ENCODE results near the gene BLOC1S6.

BLOC1S6 gene, protein sequence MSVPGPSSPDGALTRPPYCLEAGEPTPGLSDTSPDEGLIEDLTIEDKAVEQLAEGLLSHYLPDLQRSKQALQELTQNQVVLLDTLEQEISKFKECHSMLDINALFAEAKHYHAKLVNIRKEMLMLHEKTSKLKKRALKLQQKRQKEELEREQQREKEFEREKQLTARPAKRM

DNA sequence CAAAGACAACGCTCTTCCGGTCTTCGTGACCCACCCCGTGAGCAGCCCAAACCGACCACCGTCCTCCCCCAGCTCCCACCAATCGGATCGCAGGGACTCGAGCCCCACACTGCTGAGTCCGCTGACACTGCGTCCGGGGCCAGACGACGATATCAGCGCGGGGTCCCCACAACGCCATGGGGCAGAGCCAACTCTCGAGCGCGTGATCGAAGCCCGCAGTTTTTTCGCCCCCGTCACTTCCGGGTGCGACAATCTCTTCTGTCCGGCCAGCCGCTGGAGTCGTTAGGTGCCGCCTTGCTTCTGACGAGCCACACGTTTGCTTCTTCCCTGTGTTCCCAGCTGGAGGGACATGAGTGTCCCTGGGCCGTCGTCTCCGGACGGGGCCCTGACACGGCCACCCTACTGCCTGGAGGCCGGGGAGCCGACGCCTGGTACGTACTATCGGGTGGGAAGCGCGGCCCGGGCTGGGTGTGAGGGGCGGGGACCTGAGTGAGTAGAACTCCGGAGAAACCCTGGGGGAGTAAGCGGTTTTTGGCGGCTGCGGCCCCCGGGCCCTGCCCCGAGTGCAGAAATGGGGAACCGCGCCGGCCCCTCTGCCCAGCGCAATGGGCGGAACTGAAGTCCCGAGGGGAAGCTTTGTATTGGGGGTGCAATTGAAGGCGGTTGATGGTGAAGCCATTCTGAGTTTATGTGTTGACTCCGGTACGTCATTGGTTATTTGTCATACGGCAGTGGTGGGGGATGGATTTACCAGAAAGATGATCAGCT lies at the start of gene BLOC1S6:
BLOC1S6 (plus strand) TSS at position 285 of the 768 bp plus-strand sequence; CDS start at position 350, 65 bp downstream.
- DNase-seq = peak; percentile 73 to 78 (median 78)

DNA sequence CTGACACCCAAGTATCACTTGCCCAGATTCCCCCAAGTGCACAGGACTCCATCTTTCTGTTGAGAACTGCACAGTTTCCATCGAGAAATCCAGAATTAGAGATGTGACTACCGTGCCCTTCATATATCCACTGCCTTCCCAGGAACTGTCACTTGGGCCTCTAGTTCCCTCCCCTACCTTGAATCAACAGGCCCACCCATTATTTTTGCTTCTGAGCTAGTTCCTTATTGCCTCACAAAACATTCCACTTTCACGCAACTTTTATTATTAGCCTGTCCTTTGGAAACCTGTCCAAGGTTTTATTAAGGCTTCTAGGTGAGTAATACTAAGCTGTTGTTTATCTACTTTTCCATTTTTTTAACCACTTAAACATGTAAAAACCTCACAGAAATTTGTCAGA lies 47.5 kb upstream of the BLOC1S6 start:
- no peak for DNase-seq

DNA sequence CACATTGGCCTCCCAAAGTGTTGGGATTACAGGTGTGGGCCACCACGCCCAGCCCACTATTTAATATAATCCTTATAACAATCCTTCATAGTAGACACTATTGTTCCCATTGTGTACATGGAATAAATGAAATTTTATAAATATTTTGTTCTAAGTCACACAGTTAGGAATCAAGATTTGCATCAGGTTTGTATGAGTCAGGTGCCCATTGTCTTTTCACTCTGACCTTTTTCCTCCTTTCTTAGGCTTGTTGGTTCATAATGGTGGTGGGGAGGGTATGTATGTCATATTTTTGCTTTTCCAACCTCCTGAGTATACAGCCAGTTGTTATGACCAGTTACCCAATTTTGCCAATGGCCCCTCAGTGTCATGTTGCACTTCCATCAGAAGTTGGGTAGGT lies 46.6 kb upstream of the BLOC1S6 start:
- DNase-seq = no peak

DNA sequence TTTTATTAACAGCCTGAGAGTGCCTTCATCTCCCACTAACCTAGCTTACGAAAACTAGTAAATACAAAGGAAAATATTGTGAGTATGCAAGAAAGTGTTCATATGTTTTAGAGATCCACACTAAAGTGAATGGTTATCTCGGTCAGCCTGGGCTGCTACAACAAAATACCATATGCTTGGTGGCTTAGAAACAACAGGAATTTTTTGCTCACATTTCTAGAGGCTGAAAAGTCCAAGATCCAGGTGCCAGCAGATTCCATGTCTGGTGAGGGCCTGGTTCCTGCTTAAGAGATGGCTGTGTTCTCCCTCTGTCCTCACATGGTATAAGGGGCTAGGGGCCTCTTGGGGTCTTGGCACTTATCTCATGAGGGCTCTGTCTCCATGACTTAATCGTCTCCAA lies 44.1 kb upstream of the BLOC1S6 start:
- no peak for DNase-seq

DNA sequence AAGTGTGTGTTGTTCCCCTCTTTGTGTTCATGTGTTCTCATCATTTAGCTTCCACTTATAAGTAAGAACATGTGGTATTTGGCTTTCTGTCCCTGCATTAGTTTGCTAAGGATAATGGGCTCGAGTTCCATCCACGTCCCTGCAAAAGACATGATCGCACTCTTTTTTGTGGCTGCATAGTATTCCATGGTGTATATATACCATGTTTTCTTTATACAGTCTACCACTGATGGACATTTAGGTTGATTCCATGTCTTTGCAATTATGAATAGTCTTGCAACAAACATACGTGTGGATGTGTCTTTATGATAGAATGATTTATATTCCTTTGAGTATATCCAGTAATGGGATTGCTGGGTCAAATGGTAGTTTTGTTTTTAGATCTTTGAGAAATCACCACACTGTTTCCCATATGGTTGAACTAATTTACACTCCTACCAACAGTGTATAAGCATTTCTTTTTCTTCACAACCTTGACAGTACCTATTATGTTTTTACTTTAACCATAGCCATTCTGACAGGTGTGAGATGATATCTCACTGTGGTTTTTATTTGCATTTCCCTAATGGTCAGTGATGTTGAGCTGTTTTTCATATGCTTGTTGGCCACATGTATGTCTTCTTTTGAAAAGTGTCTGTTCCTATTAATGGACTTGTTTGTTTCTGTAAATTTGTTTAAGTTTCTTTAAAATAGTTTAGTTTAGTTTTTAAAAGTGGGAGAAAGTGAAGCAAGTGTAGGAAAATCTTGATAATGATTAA lies 42.7 kb upstream of the BLOC1S6 start:
- no peak for DNase-seq

DNA sequence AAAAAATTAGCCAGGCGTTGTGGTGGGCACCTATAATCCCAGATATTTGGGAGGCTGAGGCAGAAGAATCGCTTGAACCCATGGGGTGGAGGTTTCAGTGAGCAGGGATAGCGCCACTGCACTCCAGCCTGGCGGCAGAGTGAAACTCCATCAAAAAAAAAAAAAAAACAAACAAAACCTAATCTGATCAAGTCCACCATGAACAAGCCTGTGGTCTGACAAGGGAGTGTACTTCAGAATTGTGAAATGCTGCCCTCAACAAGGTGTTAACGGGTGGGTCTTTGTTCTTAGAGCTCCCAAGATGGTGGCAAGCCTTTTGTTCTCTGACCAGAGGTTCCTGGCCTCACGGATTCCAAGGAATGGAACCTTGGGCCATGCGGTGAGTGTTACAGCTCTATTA lies 40.4 kb upstream of the BLOC1S6 start:
- DNase-seq = no peak

DNA sequence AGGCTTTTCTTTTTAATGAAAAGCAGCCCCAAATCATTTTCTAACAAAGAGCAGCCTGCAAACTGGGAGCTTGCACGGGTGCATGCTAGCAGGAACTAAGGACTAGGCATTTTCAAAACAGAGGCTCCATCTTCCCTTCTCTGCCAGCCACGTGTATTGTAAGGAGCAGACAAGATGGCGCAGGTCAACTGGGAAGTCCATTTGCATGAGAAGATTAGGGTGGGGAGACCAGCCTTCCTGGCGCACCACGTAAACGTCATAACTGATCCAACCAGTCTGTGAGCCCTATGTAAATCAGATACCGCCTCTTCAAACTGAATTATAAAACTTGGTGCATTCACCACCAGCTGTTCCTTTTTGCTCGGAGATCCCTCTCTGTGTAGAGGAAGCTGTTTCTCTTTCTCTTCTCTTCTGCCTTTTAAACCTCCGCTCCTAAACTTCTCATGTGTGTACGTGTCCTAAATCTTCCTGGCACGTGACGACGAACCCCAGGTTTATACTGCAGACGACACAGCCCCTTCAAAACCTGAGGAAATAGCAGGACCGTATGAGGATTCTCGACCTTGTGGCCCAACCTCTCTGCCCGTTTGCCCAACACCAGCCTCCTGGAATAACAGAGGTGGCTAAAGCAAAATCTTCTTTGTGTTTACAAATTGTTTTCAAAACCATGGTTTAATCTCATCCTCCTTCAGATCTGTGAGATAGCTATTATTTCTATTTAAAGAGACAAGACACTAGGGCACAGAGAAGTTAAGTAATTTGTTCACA lies 38.2 kb upstream of the BLOC1S6 start:
- no peak for DNase-seq

DNA sequence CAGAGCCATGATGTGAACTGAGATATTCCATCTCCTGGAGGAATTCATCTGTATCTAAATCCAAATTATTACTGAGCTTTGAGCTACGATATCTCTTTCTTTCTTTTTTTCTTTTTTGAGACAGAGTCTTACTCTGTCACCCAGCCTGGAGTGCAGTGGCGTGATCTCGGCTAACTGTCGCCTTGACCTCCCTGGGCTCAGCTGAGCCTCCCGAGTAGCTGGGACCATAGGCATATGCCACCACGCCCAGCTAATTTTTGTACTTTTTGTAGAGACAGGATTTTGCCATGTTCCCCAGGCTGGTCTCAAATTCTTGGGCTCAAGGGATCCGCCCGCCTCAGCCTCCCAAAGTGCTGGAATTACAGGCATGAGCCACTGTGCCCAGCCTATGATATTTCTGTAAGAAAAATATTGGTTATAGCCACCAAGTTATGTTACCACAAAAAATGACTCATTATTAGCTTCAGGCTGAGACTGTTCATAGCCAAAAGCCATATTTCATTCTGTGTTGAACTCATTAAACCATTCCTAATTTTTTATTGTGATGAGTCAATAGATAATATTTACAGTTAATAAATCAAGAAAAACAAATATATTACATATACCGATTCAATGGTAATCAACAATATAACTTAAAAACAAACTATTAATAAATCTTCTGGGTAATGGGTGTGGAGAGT lies 37.5 kb upstream of the BLOC1S6 start:
- no peak for DNase-seq

DNA sequence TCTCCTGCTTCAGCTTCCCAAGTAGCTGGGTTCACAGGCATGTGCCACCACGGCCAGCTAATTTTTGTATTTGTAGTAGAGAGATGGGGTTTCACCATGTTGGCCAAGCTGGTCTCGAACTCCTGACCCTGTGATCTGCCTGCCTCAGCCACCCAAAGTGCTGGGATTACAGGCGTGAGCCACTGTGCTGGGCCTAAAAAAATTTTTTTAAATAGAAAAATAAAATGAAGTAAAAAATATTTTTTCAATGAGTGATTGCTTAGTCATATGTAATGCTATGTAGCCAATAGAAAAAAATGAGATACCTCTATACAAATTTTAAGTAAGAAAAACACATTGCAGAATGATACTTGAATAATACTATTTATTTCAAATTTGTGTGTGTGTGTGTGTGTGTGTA lies 36.7 kb upstream of the BLOC1S6 start:
- DNase-seq = no peak

DNA sequence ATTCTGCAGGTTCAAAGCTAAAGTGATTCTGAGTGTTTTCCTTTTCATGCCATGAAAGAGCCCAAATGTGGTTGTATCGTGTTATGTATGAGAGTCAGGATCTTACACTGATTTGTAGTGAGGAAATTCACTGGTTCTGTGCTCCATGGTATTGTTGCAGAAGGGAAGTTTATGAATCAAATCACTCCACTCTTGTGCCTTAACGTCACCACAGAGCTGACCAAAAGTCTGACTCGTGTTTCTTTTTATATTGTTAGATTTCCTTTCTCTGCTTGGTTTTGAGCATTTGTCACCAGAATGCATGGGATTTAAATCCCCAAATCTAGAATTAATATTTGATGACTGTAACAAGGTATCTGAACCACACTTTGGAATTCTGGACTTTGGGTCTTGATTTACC lies 35.5 kb upstream of the BLOC1S6 start:
- DNase-seq = no peak

DNA sequence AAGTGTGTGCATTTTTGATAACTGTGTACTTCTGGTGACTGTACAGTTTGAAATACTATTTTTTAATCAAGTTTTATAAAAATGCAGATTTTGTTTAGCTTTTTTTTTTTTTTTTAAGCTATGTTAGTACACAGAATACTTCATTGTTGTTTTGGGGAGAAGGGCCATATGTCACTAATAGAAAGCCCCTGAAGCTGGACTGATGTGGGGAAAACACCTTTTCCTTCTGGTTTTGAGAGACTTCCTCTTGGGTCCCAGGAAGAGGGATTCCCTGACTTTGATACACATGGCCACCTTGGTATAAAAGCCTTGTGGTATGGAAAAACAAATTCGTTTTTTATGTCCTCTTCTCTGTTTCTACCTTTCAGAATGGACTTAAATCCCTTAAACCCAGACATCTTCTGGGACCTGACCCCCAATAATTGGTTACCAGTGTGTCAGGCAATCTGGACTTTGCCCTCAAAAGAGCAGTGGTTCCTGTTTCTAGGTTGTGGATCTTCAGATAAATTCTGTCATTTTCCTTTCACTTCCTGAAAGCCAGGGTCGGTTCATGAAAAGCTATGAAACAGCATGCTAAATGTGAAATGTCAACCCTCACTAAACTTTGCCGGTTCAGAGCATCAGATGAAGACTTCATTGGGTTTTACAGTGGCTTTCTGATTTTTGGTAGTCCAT lies 31.1 kb upstream of the BLOC1S6 start:
- no peak for DNase-seq

DNA sequence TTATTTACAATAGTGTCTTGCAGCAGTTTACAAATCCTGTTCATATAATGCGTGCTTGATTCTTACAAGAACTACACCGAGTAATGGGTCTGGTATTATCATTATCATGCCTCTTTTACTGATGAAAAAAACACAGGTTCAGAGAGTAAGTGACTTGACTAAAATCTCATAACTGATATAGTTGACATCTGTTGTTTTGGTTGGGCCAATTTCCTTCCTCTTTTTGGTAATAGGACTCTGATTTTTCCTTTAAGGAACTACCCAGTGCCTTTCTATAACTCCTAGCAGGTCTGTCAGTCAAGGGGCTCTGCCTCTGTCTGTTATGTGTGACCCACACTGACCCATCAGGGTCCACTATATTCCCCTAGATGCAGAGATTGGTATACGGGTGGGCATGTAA lies 14.6 kb upstream of the BLOC1S6 start:
- no peak for DNase-seq

DNA sequence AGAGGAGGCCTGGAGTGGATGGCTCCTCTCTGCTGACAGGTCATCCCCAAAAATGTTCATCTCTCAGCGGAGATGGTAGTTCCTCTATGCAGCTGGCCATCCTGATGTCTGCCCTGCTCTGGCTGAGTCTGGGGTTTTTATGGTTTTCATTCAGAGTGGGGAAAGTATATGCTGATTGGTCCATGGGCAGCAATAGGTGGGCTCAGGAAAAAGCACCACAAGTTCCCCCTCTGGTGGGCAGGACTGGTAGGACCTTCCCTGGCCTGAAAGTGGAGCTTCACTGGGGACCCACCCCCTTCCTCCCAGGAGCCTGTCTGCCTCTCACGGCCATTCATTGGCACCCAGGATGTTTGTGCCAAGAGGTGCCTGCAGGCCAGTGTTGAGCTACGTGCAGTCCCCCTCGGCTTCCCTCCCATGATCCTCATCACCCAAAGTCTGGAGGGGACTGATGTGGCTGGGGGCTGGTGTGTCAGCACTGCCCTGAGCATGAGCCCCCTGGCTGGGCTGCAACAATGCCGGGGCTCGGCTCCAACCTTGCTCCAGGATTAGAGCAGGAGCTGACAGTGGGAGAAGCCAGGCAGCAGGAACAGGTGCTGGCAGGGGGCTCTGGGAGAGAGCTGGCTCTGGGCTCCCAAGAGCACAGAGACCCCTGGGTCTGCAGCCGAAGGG lies 13.1 kb upstream of the BLOC1S6 start:
- no peak for DNase-seq

DNA sequence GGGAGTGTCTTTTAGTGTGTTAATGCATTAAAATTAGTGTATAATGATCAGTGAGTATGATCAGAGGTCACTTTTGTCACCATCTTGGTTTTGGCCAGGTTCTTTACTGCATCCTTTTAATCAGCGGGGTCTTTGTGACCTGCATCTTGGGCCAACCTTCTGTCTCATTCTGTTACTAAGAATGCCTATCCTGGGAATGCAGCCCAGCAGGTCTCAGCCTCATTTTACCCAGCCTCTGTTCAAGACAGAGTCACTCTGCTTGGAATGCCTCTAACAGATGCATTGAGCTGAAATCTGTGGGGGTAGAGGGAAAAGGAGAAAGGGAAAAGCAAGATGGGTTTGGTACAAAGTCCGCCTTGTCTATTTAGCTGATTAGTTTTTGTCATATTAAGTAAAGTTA lies 5.3 kb upstream of the BLOC1S6 start:
- no peak for DNase-seq

DNA sequence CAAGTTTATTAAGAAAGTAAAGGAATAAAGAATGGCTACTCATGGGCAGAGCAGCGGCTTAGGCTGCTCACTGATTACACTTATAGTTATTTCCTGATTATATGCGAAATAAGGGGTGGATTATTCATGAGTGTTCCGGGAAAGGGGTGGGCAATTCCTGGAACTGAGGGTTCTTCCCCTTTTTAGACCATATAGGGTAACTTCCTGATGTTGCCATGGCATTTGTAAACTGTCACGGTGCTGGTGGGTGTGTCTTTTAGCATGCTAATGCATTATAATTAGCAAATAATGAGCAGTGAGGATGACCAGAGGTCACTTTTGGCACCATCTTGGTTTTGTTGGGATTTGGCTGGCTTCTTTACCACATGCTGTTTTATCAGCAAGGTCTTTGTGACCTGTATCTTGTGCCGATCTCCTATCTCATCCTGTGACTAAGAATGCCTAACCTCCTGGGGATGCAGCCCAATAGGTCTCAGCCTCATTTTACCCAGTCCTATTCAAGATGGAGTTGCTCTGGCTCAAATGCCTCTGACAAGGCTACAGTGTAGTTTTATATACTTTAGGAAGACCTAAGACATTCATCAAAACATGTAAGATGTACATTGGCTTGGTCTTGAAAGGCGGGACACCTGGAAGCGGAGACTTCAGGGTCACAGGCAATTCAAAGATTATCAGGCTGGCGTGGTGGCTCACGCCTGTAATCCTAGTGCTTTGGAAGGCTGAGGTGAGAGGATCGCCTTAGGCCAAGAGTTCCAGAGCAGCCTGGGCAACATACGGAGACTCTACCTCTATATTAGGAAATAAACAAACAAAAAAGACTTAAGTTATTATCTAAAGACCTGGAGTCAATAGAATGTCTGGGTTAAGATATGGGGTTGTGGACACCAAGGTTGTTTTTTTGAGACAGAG lies 3.2 kb upstream of the BLOC1S6 start:
- no peak for DNase-seq

DNA sequence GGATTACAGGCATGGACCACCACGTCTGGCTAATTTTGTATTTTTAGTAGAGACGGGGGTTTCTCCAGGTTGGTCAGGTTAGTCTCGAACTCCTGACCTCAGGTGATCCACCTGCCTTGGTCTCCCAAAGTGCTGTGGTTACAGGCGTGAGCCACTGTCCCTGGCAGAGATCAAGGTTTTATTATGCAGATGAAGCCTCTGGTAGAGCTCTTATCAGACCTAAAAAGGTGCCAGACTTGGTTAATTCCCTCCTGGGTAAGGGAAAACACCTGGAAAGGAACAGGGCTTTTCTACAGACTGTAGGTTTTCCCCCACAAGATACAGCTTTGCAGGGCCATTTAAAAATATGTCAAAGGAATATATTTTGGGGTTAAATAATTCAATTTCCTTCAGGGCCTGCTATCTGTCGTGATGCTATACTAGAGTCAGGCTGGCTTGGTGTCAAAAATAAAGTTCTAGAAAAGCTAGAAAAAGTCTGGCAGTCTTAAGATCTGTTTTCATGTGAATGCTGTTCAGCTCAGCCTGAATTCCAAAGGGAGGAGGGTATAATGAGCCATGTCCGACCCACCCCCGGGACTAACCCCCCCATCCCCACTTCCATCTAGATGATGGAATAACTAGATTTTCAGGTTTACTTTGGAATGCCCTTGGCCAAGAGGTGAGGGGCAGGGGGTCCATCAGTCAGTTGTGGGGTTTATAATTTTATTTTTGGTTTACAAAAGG lies 1.9 kb upstream of the BLOC1S6 start:
- DNase-seq = no peak

DNA sequence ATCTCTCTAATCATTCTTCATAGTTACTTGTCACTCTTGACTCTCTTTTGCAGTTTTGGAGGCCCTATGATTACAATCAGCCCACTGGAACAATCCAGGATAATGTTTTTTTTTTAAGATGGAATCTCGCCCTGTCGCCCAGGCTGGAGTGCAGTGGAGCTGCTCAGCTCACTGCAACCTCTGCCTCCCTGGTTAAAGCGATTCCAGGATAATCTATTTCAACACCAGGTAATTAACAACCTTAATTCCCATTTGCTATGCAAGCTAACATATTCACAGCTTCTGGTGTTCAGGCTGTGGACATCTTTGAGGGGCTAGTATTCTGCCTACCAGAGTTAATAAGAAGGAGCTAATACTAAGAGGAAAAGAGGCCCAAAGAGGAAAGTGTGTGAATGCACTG lies 1.1 kb upstream of the BLOC1S6 start:
- DNase-seq = no peak

DNA sequence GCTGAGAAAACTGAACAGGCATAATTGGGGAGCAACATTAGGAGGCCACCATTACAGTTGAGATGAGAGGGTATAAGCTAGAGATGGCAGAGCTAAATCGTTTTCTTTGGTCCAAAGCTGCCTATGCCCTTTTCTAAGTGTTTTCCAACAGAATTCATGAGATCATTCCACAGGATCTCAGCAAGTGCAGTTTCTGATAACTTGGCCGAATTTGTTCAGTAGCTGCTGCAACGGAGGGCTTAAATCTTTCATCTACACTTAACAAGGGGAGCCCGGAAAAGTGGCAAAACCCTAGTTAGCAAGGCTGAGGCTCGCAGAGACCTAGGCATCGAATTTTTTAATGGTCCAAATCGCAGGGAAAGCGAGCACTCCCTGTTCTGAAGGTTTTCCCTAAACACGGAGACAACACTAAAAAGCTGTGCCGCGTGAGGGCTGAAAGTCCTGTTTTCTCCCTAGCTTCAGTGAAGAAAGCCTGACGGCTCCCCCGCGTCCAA lies 531 bp upstream of the BLOC1S6 start:
- DNase-seq = no peak

DNA sequence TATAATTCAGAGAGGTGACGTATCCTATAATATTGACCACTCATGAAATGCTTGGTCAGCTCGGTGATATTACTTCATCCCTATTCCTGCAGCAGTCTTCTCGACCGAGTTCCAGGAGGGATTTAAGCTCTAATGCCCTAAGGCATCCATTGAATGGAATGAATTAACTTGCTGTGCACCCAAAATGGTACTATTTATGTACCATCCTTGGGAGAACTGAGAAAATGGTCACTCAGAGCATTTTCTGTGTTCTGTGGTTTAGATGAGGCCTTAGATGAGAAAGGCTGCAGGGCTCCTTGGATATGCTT lies 638 bp downstream of the BLOC1S6 start:
- no peak for DNase-seq
